ENCODE results near the gene UBE2N.

UBE2N gene, protein sequence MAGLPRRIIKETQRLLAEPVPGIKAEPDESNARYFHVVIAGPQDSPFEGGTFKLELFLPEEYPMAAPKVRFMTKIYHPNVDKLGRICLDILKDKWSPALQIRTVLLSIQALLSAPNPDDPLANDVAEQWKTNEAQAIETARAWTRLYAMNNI

GRCh38 chr12:93441617-93442410 lies at the start of gene UBE2N:
Gene UBE2N, minus strand, starts transcription at chr12:93441947. Its CDS starts 63 bp downstream, at chr12:93441884.
- DNase-seq (ENCODE audit: low read depth) = peak; percentile 96

GRCh38 chr12:93484315-93484981 lies 42.7 kb upstream of the UBE2N start:
- peak; percentile 56 for DNase-seq (ENCODE audit: low read depth)

GRCh38 chr12:93483151-93483807 lies 41.5 kb upstream of the UBE2N start:
- DNase-seq (ENCODE audit: low read depth) = no peak

- DNase-seq (ENCODE audit: low read depth) = no peak
Measured at GRCh38 chr12:93482721-93483120, 41.0 kb upstream of the UBE2N start.

- no peak for DNase-seq (ENCODE audit: low read depth)
Measured at GRCh38 chr12:93476555-93476954, 34.8 kb upstream of the UBE2N start.

GRCh38 chr12:93469386-93469785 lies 27.6 kb upstream of the UBE2N start:
- DNase-seq (ENCODE audit: low read depth) = no peak

- no peak for DNase-seq (ENCODE audit: low read depth)
Measured at GRCh38 chr12:93468008-93468371, 26.2 kb upstream of the UBE2N start.

GRCh38 chr12:93467351-93468007 lies 25.7 kb upstream of the UBE2N start, which contains the start of gene MRPL42:
Gene MRPL42, plus strand, starts transcription at chr12:93467514. Its CDS starts 1,772 bp downstream, at chr12:93469286.
- DNase-seq (ENCODE audit: low read depth) = peak; percentile 82

GRCh38 chr12:93466625-93467350 lies 25.0 kb upstream of the UBE2N start:
- DNase-seq (ENCODE audit: low read depth) = no peak

DNA sequence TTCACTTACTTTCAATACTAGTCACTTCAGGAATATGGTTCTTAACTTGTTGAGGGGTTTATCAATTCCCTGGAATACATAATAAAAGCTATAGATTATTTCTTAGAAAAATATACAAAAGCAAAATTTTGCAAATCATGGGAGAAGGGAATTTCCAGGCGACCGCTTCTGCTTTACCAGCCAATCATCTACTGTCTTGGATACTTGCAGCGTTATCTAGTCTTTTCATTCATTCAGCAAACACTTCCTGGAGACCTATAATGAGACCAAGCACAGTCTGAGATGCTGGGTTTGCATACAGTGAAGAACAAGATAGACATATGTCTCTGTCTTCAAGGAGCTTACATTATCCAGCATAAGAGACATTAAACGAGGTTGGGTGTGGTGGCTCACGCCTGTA lies 24.1 kb upstream of the UBE2N start:
- no peak for DNase-seq (ENCODE audit: low read depth)

DNA sequence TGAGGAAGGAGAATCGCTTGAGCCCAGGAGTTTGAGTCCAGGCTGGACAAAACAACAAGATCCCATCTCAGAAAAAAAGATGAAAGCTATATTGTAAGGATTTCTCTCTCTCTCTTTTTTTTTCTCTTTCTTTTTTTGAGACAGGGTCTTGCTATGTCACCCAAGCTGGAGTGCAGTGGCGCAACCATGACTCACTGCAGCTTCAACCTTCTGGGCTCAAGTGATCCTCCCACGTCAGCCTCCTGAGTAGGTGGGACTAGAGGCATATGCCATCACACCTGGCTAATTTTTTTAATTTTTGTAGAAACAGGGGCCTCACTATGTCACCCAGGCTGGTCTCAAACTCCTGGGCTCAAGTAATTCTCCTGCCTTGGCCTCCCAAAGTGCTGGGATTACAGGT lies 19.8 kb upstream of the UBE2N start:
- DNase-seq (ENCODE audit: low read depth) = no peak

DNA sequence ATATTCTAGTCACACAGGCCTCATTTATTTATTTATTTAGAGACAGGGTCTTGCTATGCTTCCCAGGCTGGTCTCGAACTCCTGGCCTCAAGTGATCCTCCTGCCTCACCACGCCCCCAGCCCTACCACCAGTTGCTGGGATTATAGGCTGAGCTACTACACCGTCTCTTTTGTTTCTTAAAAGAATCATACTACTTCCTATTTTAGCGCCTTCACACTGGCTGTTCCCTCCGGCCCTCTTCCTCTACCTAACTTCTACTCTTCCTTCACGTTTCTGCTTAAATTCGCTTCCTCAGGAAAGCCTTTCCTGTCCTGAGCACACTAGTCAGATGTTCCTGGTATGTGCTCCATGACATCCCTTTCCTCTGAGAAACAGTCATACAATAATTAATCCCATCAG lies 19.2 kb upstream of the UBE2N start:
- no peak for DNase-seq (ENCODE audit: low read depth)

DNA sequence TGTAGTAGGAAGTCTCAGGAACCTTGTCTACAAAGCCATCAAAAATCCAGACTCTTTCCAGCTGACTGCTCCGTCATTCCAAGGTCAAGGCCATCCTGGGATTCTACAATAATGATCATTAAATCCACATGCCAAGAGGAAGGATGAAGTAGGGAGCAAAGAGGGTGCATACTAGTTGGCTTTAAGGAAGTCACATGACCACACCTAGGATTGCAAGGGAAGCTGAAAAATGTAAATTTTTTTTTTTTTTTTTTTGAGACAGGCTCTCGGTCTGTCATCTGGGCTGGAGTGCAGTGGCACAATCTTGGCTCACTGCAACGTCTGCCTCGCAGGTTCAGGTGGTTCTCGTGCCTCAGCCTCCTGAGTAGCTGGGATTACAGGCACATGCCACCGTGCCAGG lies 18.3 kb upstream of the UBE2N start:
- DNase-seq (ENCODE audit: low read depth) = no peak

DNA sequence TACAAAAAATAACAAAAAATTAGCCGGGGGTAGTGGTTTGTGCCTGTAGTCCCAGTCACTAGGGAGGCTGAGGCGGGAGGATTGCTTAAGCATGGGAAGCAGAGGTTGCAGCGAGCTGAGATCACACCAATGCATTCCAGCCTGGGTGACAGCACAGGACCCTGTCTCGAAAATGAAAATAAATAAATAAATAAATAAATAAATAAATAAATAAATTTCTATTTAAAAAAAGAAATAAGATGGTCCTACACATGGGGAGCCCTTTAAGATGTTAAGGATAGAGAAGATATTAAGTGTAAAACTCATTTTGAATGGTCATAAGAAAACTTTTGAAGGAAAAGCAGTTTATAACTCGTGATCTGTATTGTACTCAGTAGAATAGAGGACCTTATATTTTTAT lies 17.4 kb upstream of the UBE2N start:
- no peak for DNase-seq (ENCODE audit: low read depth)

GRCh38 chr12:93456077-93456476 lies 14.3 kb upstream of the UBE2N start:
- no peak for DNase-seq (ENCODE audit: low read depth)

DNA sequence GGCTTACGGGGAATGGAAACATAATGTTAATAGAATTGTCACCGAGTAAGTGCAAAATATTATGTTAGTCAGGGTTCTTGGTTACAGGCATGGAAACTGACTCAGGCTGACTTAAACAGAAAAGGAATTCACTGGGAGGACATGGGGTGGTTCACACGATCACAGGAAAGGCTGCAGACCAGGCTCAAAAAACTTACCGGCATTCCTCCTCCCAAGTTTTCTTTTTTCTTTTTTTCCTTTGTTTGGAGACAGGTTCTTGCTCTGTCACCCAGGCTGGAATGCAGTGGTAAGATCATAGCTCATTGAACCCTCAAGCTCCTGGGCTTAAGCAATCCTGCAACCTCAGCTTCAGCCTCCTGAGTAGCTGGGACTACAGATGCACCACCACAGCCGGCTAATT lies 11.9 kb upstream of the UBE2N start:
- no peak for DNase-seq (ENCODE audit: low read depth)

DNA sequence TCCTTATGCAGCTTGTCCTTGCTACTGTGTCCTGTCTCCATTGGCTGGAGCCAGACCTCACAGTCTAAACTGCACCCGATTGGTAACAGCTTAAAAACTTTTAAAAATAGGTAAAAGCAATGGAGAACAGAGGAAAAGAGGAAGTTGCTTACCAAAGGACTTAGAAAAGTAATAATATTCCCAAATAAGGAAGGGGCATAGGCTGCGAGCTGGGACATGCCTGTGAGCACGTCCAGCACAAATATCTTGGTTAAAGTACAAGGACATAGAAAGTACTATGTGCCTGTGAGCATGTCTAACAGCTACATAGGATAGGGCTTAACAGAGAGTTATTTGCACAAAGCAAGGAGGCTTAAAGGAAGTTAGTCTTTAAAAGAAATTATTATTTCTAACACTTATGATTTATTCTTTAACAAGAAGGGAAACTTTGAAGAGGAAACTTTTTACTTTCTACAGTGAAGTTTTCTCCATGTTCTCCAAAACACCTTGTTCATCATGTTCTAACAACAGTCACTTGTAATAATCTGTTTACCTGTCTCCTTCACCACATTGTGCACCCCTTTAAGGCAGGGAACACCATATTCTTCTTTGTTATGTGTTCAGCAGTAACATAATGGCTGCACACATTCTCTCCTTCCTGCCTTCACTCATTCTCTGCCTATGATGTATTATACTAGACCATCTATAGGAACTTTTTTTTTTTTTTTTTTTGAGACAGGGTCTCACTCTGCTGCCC lies 9.8 kb upstream of the UBE2N start:
- DNase-seq (ENCODE audit: low read depth) = no peak

DNA sequence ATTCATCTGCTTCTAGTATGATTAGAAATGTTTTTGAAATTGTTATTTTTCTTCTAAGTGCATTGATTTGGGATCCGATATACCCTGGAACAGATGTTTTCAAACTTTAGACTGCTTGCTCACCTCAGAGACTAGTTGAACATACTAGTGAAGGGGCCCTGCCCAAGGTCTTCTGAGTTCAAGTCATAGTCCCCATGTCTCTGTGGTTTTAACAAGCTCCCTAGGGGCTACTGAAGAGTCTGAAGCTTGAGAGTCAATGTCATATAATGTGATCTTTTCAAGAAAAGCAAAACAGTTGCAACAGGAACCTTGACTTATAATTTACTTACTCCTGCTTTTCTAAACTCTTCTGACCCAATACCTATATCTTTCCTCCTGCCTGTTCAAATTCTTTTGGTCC lies 7.5 kb upstream of the UBE2N start:
- DNase-seq (ENCODE audit: low read depth) = no peak

GRCh38 chr12:93448796-93449195 lies 7.0 kb upstream of the UBE2N start:
- no peak for DNase-seq (ENCODE audit: low read depth)

DNA sequence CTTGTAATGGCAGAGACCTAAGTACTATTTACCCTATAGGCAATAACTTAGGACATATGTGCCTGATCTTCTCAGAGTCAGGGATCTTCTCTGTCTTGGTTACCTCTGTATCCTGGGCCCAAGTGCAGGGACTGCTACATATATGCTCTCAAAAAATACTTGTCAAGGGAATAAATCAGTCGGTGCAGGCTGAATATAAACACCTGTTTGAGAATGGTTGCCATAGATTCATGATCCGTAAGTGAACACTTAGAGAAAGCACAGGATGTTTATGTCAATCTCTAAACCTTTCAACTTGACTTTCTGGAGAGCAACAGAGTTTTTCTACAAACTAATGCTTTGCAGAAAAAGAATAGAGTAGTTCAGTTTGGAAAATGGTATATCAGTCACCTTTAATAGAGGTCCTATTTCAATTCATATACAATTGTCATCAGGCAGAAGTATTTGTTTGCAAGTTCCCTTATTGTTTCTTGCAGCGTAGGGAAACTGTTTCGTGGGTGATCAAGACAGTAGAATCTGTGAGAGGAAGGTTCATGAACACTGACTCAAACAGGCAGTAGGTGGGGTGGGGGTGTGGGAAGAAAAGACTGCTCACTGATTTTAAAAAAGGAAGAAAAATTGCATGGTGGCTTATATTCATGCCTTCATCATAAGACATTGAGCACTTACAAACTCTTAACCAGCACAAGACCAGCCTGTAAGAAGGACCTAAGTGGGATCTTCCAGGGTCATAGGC lies 6.0 kb upstream of the UBE2N start:
- DNase-seq (ENCODE audit: low read depth) = no peak

Data from fibroblast of gingiva (primary cell).